Endothelial cell of umbilical vein (primary cell): Measurements from ENCODE around the gene FRMD5. TPM values are rescaled to one million over a fixed set of nuclear protein-coding genes. Genes with fewer than 3 reads are reported as not detected.

Source experiments
- BruUV-seq: library from RNA; stranded (reverse); fragments of 400-500 nt; replicated peaks from 2 replicates; lab custom pipeline; 2021; lab: Mats Ljungman, UMichigan
- CTCF ChIA-PET: fragments of 300-600, 350-600 bp; sonication (Branson Sonifier 250); formaldehyde crosslinking; loops from one replicate; lab custom pipeline; 2021; ENCODE audit warnings: antibody characterized with exemption, inconsistent platforms; lab: Charles Lee
- POLR2A ChIA-PET: fragments of 300-600, 350-600 bp; sonication (Branson Sonifier 250); formaldehyde crosslinking; loops from one replicate; lab custom pipeline; 2021; ENCODE audit warnings: antibody characterized with exemption, inconsistent platforms; lab: Charles Lee
- DNase-seq: peaks from one replicate; pipeline ENCODE4 v3.0.0-alpha.2; 2011; ENCODE audit warnings: low read depth, low spot score
- FAIRE-seq: peaks from 2 replicates; lab custom pipeline; 2011; peaks lifted over from hg19 to GRCh38; lab: Jason Lieb, UNC
- H2AFZ ChIP-seq: 2 replicates; pipeline ENCODE4 v1.6.0; 2012; ENCODE audit warnings: low read depth, low read length, control low read depth, inconsistent platforms
- H3K27ac ChIP-seq: 2 replicates; pipeline ENCODE4 v1.5.1; 2011; ENCODE audit warnings: low read depth, mild to moderate bottlenecking, control low read depth, low read length, moderate library complexity; ENCODE audit not compliant: insufficient read depth
- H3K27me3 ChIP-seq, 2 experiments: 2 replicates each; pipeline versions ENCODE4 v1.6.0 to v1.6.1; 2011; ENCODE audit warnings: low read length in 2 of 2, mixed read lengths in 1 of 2; ENCODE audit not compliant: control insufficient read depth in 2 of 2, insufficient read depth in 2 of 2
- H3K36me3 ChIP-seq, 2 experiments: 2 replicates in 1 of 2; 3 replicates in 1 of 2; pipeline ENCODE4 v1.5.1; 2011; ENCODE audit warnings: low read length in 2 of 2, mild to moderate bottlenecking in 1 of 2, moderate library complexity in 1 of 2; ENCODE audit not compliant: control insufficient read depth in 2 of 2, insufficient read depth in 2 of 2; ENCODE audit errors: extremely low read depth in 1 of 2
- H3K4me1 ChIP-seq: 3 replicates; pipeline ENCODE4 v1.5.1; 2011; ENCODE audit warnings: mild to moderate bottlenecking, low read length; ENCODE audit not compliant: control insufficient read depth, insufficient read depth; ENCODE audit errors: extremely low read depth
- H3K4me2 ChIP-seq: 2 replicates; pipeline ENCODE4 v1.6.1; 2011; ENCODE audit warnings: low read length, control low read depth, mixed read lengths; ENCODE audit not compliant: insufficient read depth
- H3K4me3 ChIP-seq, 3 experiments: fragments of 200-600 bp in 1 of 3; sonication (generic), shearing (Covaris generic) in 1 of 3; replicated peaks in 1 of 3; 2 replicates each; pipeline ENCODE4 v1.5.1; 2011 to 2016; ENCODE audit warnings: control low read depth in 3 of 3, low read length in 3 of 3, mild to moderate bottlenecking in 2 of 3, inconsistent platforms in 1 of 3, low read depth in 1 of 3, moderate library complexity in 1 of 3; ENCODE audit not compliant: insufficient read depth in 1 of 3
- H3K79me2 ChIP-seq: 2 replicates; pipeline ENCODE4 v1.6.0; 2012; ENCODE audit warnings: low read length, inconsistent platforms; ENCODE audit not compliant: control insufficient read depth, insufficient read depth
- H3K9ac ChIP-seq: replicated peaks from 2 replicates; pipeline ENCODE3; 2011; ENCODE audit warnings: low read length, control low read depth; ENCODE audit not compliant: insufficient read depth; ENCODE audit errors: extremely low read depth
- H3K9me1 ChIP-seq: replicated peaks from 3 replicates; pipeline ENCODE4 v1.6.0; 2011; ENCODE audit warnings: mild to moderate bottlenecking, low read length; ENCODE audit not compliant: control insufficient read depth, insufficient read depth; ENCODE audit errors: extremely low read depth
- H3K9me3 ChIP-seq: replicated peaks from 2 replicates; pipeline ENCODE4 v1.5.1; 2012; ENCODE audit warnings: low read length, inconsistent platforms; ENCODE audit not compliant: control insufficient read depth, insufficient read depth
- H4K20me1 ChIP-seq: replicated peaks from 2 replicates; pipeline ENCODE3; 2011; ENCODE audit warnings: mild to moderate bottlenecking, low read length; ENCODE audit not compliant: control insufficient read depth, insufficient read depth; ENCODE audit errors: extremely low read depth
- EZH2 ChIP-seq: IDR thresholded peaks from 2 replicates; pipeline ENCODE4 v1.6.1; 2012; ENCODE audit warnings: borderline replicate concordance, low read depth, mild to moderate bottlenecking, moderate library complexity, low read length, inconsistent platforms; ENCODE audit not compliant: severe bottlenecking
- FOS ChIP-seq: IDR thresholded peaks from 2 replicates; pipeline ENCODE4 v1.6.1; 2011; ENCODE audit warnings: mild to moderate bottlenecking, low read length, moderate library complexity, borderline replicate concordance; ENCODE audit not compliant: insufficient read depth
- GATA2 ChIP-seq: IDR thresholded peaks from 2 replicates; pipeline ENCODE4 v1.7.0; 2011; ENCODE audit warnings: low read depth, mild to moderate bottlenecking, moderate library complexity, mixed read lengths, low read length; ENCODE audit not compliant: insufficient read length, insufficient read depth
- JUN ChIP-seq: IDR thresholded peaks from 2 replicates; pipeline ENCODE4 v1.6.1; 2011; ENCODE audit warnings: borderline replicate concordance, low read depth; ENCODE audit not compliant: insufficient read length, insufficient read depth
- MYC ChIP-seq: IDR thresholded peaks from one replicate; pipeline ENCODE4 v1.6.1; 2011; ENCODE audit warnings: mild to moderate bottlenecking, low read depth, low read length
- POLR2A ChIP-seq: IDR thresholded peaks from 2 replicates; pipeline ENCODE4 v1.6.1; 2012; ENCODE audit warnings: low read depth, mild to moderate bottlenecking, control low read depth, low read length
- dilution Hi-C: fragments of 300-500 bp; cut with MboI; formaldehyde crosslinking; loops from one replicate; pipeline ENCODE4 v1.15.0; 2019; ENCODE audit warnings: low sequenced_read_pairs; ENCODE audit not compliant: extremely low pct_ligation_motif_present
- intact Hi-C: fragments of 100-400 bp; cut with micrococcal nuclease; formaldehyde crosslinking; loops from one replicate; pipeline ENCODE4 v1.10.0; 2022
- polyA plus RNA-seq, 4 experiments: library from polyadenylated mRNA; depleted of rRNA in 3 of 4; stranded (reverse) in 3 of 4; unstranded in 1 of 4; fragments of >200 nt; gene quantifications; 2 replicates each; pipeline versions ENCODE4 v1.2.1 to v1.2.3, GENCODE V29; 2011 to 2012; ENCODE audit warnings: missing spikeins in 1 of 4
- total RNA-seq: library from RNA; stranded (reverse); gene quantifications from 2 replicates; pipeline ENCODE4 v1.2.3, GENCODE V29; 2021
- TF ChIP-seq, protein P1 (sequence below), 2 donors: IDR thresholded peaks; 1 replicate in 1 of 2; 2 replicates in 1 of 2; pipeline ENCODE4 v1.5.1; 2011; ENCODE audit warnings: low read length in 2 of 2, mild to moderate bottlenecking in 2 of 2, moderate library complexity in 2 of 2, control low read depth in 1 of 2, inconsistent platforms in 1 of 2, low read depth in 1 of 2; ENCODE audit not compliant: insufficient read depth in 1 of 2; ENCODE audit errors: extremely low read depth in 1 of 2
- TF ChIP-seq, protein P2 (sequence below): IDR thresholded peaks from 2 replicates; pipeline ENCODE4 v1.6.1; 2011; ENCODE audit not compliant: insufficient read depth, insufficient read length

The FRMD5 gene
- total and polyA plus RNA-seq, 2 donors (not counting 3 experiments of a cell fraction or from before 2014, with no cell fraction given): 16.7 to 20.2 TPM

DNA sequence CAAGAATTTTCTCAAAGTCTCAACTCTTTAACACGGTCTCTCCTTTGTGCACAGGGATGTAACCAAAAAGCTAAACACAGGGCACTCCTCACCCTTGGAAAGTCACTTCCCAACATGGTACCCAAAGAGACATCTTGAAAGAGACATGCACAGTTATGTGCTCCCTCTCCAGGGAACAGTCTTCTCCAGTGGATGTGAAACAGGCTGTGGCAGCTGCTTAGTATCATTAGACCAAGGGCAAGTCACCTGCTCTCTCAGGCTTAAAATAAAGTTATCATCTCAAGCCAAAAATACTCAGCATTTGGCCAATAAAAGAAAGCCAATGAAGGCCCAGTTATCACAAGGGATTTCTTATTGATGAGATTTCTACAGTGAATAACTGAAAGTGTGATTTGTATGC lies 239.9 kb downstream of the FRMD5 start:
- TF ChIP-seq FOS (no peak), POLR2A (no peak), JUN (no peak), EZH2 (no peak), MYC (no peak), GATA2 (no peak)
- TF ChIP-seq, protein P1, sequence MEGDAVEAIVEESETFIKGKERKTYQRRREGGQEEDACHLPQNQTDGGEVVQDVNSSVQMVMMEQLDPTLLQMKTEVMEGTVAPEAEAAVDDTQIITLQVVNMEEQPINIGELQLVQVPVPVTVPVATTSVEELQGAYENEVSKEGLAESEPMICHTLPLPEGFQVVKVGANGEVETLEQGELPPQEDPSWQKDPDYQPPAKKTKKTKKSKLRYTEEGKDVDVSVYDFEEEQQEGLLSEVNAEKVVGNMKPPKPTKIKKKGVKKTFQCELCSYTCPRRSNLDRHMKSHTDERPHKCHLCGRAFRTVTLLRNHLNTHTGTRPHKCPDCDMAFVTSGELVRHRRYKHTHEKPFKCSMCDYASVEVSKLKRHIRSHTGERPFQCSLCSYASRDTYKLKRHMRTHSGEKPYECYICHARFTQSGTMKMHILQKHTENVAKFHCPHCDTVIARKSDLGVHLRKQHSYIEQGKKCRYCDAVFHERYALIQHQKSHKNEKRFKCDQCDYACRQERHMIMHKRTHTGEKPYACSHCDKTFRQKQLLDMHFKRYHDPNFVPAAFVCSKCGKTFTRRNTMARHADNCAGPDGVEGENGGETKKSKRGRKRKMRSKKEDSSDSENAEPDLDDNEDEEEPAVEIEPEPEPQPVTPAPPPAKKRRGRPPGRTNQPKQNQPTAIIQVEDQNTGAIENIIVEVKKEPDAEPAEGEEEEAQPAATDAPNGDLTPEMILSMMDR (IDR thresholded peaks at IDR 0.05; ENCODE audit: extremely low read depth in 1 of 2, insufficient read depth in 1 of 2, low read depth in 1 of 2, low read length in 2 of 2): no peak
- TF ChIP-seq, protein P2, sequence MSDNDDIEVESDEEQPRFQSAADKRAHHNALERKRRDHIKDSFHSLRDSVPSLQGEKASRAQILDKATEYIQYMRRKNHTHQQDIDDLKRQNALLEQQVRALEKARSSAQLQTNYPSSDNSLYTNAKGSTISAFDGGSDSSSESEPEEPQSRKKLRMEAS: no peak
- no peaks in the 10 kb centered on the region for H3K36me3 ChIP-seq
- no peak overlapping the region for H3K4me2 ChIP-seq
- H3K79me2 ChIP-seq: no peaks in the 10 kb centered on the region
- no peak overlapping the region for H3K4me3 ChIP-seq
- BruUV-seq: no TSS peak
- dilution Hi-C loops: no loop called here
- peaks cover 4% of the 10 kb centered on the region for H3K4me1 ChIP-seq
- no peak overlapping the region for H2AFZ ChIP-seq
- H3K9me3 ChIP-seq: no peaks in the 10 kb centered on the region
- no peak overlapping the region for H3K9ac ChIP-seq
- DNase-seq (no peak), FAIRE-seq (no peak)
- no peak overlapping the region for H3K27ac ChIP-seq
- H4K20me1 ChIP-seq: no peaks in the 10 kb centered on the region
- H3K9me1 ChIP-seq: no peaks in the 10 kb centered on the region
- no peaks in the 10 kb centered on the region for H3K27me3 ChIP-seq
- POLR2A ChIA-PET: no interaction called here
- intact Hi-C loops: no loop called here
- CTCF ChIA-PET: interaction anchor here (0.7 to 2.8 kb wide), 3 partner anchors 14 to 23 kb away, joined by 3 to 9 read pairs (median 3); no protein-coding TSS in a partner anchor
